Measurements from ENCODE around the gene COL26A1.
"Not testable (repeated sequence)": the region's sequence is repeated elsewhere in the genome, so short reads cannot be mapped to it uniquely, and the experiment has no call there.

Gene COL26A1

GRCh38 chr7:101402081-101402779 is 39.6 kb downstream of the COL26A1 start:
- no peak for DNase-seq (ENCODE audit: low spot score)

GRCh38 chr7:101402835-101403234 is 40.2 kb downstream of the COL26A1 start:
- DNase-seq (ENCODE audit: low spot score) = no peak

GRCh38 chr7:101405474-101406067 is 42.9 kb downstream of the COL26A1 start:
- no peak for DNase-seq (ENCODE audit: low spot score)

GRCh38 chr7:101410743-101411507 is 48.2 kb downstream of the COL26A1 start:
- peak; percentile 76 for DNase-seq (ENCODE audit: low spot score)

- no peak for DNase-seq (ENCODE audit: low spot score)
Observed at GRCh38 chr7:101411508-101411874, 48.8 kb downstream of the COL26A1 start.

DNA sequence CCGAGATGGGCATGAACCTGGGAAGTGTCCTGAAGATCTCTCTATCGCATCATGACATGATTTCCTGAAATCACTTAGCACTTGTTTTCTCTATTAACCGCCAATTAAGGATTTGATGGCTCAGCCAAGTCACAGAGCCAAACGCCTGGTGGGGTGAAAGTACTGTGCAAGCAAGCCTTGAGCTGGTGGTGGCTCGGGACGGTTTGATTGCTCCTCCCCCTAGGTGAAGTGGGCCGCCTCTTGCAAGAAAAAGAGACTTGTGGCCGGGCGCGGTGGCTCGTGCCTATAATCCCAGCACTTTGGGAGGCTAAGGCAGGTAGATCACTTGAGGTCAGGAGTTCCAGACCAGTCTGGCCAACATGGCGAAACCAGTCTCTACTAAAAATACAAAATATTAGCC is 50.3 kb downstream of the COL26A1 start:
- no peak for DNase-seq (ENCODE audit: low spot score)

DNA sequence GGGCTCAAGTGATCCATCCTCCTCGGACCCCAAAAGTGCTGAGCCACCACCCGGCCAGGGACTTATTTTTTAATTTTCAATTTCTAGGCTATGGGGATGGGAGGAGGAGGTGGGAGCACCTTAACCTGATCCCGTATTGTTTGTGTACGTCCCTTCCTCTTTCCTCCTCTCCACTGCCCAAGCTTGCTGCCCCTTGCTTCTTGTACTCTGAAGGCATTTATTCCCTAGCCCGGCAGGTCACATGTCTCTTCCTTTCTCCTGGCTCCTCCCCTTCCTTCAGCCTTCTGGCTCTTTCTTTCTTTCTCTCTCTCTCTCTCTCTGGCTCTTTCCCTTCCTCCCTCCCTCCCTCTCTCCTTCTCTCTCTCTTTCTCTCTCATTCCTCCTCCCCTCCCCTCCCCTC is 56.0 kb downstream of the COL26A1 start:
- no peak for DNase-seq (ENCODE audit: low spot score)

- no peak for DNase-seq (ENCODE audit: low spot score)
Observed at GRCh38 chr7:101419831-101420230, 57.2 kb downstream of the COL26A1 start.

- DNase-seq (ENCODE audit: low spot score) = no peak
Observed at GRCh38 chr7:101420436-101420835, 57.8 kb downstream of the COL26A1 start.

DNA sequence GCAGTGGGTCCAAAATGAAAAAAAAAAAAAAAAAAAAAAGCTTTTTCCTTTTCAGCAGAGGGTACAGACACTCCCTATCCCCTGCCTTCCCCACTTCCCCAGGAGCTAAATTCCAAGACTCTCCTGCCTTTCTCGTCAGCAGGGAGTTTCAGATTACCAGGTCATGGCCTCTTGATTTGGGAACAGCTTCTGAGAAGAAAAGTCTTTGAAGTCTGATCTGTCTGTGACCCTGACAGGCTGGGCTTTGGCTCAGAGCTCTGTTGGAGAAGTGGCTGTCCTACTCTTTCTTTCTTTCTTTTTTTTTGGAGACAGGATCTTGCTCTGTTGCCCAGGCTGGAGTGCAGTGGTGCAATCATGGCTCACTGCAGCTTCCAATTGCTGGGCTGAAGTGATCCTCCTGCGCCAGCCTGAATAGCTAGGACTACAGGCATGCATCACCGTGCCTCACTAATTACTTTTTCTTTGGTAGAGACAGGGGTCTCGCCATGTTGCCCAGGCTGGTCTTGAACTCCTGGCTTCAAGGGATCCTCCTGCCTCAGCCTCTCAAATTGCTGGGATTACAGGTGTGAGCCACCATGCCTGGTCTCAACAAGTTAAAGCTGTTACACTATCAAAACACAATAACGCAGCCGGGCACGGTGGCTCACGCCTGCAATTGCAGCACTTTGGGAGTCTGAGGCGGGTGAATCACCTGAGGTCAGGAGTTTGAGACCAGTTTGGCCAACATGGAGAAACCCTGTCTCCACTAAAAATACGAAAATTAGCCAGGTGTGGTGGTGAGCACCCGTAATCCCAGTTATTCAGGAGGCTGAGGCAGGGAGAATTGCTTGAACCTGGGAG is 59.9 kb downstream of the COL26A1 start:
- DNase-seq (ENCODE audit: low spot score) = no peak

GRCh38 chr7:101426303-101427011 is 63.8 kb downstream of the COL26A1 start:
- no peak for DNase-seq (ENCODE audit: low spot score)

DNA sequence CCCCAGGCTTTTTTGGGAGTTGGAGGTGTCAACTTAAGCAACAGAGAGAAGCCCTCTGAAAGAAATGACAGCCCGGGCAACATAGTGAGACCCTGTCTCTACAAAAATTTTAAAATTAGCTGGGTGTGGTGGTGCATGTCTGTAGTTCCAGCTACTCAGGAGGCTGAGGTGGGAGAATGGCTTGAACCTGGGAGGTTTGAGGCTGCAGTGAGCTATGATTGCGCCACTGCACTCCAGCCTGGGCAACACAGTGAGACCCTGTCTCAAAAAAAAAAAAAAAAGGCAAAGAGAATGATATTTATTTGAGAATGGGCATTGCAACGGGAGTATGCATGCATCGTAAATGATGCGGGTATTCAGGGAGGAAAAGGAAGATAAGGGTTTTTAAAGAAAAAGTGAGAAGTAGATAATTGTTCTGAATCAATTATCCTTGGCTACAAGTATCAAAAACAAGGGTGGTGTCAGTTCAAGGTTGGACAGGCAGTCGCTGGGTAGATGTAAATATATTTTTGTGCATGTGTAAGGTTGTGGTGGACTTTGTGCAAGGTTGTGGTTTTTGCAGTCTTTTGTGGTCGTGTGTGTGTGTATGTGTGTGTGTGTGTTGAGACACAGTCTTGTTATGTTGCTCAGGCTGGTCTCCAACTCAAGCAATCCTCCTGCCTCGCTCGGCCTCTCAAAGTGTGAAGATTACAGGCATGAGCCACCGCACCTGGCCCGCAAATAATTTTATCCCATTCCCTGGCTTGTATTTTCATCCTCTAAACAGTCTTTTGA is 65.6 kb downstream of the COL26A1 start:
- no peak for DNase-seq (ENCODE audit: low spot score)

DNA sequence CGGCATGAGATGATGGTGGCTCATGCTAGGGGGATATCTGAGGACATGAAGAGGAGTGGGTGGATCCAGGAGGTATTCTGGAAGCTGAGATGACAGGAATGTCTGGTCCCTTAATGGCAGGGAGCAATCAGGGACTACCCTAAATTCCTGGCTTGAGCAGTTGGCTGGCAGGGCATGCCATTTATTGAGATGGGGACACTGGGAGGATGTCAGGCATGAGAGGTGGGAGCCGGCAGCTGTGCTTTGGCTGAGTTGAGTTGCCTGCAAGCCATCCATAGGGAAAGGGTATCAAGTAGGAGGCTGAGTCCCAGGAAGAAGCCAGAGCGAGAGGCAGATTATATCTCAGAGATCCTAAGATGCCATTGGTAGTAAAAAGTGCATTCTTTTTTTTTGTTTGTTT is 69.6 kb downstream of the COL26A1 start:
- no peak for DNase-seq (ENCODE audit: low spot score)

DNA sequence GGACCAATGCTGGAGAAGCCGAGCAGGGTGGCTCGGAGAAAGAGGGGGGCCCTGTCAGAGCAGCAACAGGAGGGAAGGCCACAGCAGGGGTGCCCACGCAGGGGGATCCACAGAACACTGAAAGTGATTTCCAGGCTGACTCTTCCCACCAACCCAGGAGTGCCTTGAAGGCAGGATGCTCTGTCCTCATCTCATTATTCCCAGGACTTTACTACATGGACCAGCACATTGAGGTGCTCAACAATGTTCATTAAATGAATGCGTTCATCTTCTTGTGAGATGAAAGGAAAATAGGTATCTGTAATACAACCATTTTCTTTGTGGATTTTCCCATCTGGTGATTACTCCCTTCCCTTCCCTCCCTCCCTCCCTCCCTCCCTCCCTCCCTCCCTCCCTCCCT is 71.0 kb downstream of the COL26A1 start:
- no peak for DNase-seq (ENCODE audit: low spot score)

DNA sequence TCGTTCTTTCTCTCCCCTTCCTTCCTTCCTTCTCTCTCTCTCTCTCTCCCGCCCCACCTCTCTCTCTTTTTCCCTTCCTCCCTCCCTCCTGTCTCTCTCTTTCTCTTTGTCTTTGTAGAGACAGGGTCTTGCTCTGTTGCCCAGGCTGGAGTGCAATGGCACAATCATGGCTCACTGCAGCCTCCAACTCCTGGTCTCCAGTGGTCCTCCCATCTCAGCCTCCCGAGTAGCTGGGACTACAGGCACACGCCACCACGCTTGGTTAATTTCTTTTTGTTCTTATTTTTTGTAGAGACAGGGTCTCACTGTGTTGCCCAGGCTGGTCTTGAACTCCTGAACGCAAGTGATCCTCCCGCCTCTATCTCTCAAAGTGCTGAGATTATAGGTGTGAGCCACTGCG is 71.5 kb downstream of the COL26A1 start:
- not testable (repeated sequence) for DNase-seq (ENCODE audit: low spot score)

DNA sequence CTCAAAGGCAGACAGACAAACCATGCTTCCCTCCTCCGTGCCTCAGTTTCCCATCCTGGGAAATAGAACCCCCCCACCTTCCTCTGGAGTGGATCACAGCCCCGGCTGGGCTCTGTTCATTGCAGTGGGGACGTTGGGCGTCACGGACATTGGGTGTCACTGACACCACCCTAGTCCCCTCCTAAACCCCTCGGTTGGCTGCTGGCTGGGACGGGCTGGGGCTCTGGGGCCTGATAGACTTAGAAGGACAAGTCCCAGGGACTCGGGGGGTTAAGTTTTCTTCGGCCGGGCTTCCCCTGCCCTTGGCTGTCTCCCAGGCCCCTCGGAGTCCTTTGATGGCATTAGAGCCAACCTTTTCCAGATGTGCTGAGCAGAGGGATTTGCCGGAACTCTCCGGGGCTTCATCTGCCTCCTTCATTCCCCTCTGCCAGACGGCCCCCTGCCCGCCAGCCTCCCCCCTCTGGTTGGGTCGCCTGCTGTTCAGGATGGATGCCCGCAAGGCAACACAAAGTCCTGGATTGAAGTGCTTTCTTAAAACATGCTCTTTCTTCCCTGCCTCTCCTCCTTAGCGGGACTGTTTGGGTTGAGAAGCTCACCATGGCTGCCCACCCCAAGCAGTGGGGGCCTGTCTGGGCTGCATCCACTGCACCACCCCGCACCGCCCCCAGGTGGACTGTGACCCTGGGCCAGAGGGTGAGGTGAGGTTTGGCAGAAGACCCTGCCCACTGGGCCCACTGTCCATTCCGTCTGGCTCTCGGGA is 73.0 kb downstream of the COL26A1 start:
- no peak for DNase-seq (ENCODE audit: low spot score)

- no peak for DNase-seq (ENCODE audit: low spot score)
Observed at GRCh38 chr7:101436221-101436735, 73.6 kb downstream of the COL26A1 start.

DNA sequence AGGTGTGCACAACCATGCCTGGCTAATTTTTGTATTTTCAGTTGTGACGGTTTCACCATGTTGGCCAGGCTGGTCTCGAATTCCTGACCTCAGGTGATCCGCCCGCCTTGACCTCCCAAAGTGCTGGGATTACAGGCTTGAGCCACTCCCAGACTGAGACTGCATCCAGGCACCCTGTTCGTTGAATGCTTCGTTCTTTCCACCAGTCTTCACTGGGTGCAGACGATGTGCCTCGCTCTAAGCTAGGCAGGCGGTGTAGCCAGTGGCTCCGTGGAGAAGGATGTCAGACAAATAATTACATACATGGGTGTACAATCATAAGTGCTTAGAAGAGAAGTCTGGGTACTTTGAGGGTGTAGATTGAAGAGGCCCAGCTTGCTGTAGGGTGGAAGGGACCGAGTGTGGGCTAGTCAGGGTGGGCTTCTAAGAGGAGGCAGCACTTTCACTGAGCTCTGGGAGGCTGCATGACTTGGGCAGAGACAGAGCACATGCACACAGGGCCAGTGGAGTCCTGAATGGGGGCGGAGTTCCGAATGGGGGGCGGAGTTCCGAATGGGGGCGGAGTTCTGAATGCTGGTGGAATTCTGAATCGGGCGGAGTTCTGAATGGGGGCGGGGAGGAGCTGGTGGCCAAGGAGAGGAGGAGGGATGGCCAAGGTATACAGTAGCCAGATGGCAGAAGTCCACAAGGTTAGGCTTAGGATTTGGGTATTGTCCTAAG is 74.3 kb downstream of the COL26A1 start:
- DNase-seq (ENCODE audit: low spot score) = no peak

- DNase-seq (ENCODE audit: low spot score) = no peak
Observed at GRCh38 chr7:101441890-101442289, 79.2 kb downstream of the COL26A1 start.
